Trophoblast cell (in vitro differentiated cells and primary cell): ENCODE measurements around the gene ZCRB1.

ENCODE experiments used
- DNase-seq, 2 donors: peaks; one replicate each; pipeline ENCODE4 v3.0.0-alpha.2; 2016
- H2AFZ ChIP-seq: 2 replicates; pipeline ENCODE4 v1.6.1; 2013; ENCODE audit warnings: low read length, moderate library complexity, mild to moderate bottlenecking; ENCODE audit not compliant: insufficient read depth, poor library complexity
- H2AK5ac ChIP-seq: 2 replicates; pipeline ENCODE4 v1.6.1; 2013; ENCODE audit warnings: mild to moderate bottlenecking, low read length
- H2BK120ac ChIP-seq: 2 replicates; pipeline ENCODE4 v1.6.1; 2013; ENCODE audit warnings: low read length, mild to moderate bottlenecking, moderate library complexity; ENCODE audit not compliant: insufficient read depth, poor library complexity
- H2BK12ac ChIP-seq: 2 replicates; pipeline ENCODE4 v1.6.1; 2013; ENCODE audit warnings: mild to moderate bottlenecking, low read length, moderate library complexity
- H2BK5ac ChIP-seq: 2 replicates; pipeline ENCODE4 v1.6.1; 2013; ENCODE audit warnings: low read length, low read depth, moderate library complexity, mild to moderate bottlenecking; ENCODE audit not compliant: poor library complexity
- H3K14ac ChIP-seq: 2 replicates; pipeline ENCODE4 v1.6.1; 2013; ENCODE audit warnings: mild to moderate bottlenecking, low read length
- H3K18ac ChIP-seq: 2 replicates; pipeline ENCODE4 v1.6.1; 2013; ENCODE audit warnings: mild to moderate bottlenecking, low read length
- H3K23ac ChIP-seq: 2 replicates; pipeline ENCODE4 v1.6.1; 2013; ENCODE audit warnings: low read length
- H3K27ac ChIP-seq: 2 replicates; pipeline ENCODE4 v1.5.1; 2013; ENCODE audit warnings: low read depth, mild to moderate bottlenecking, inconsistent platforms, low read length, moderate library complexity
- H3K27me3 ChIP-seq: 2 replicates; pipeline ENCODE4 v1.6.1; 2013; ENCODE audit warnings: inconsistent platforms, mild to moderate bottlenecking, low read length, moderate library complexity; ENCODE audit not compliant: insufficient read depth
- H3K36me3 ChIP-seq, 2 experiments: 1 replicate in 1 of 2; 2 replicates in 1 of 2; pipeline ENCODE4 v1.6.1; 2013; ENCODE audit warnings: low read length in 2 of 2, mild to moderate bottlenecking in 2 of 2, moderate library complexity in 1 of 2; ENCODE audit not compliant: insufficient read depth in 2 of 2, control insufficient read depth in 1 of 2
- H3K4ac ChIP-seq: 2 replicates; pipeline ENCODE4 v1.6.1; 2013; ENCODE audit warnings: low read depth, mild to moderate bottlenecking, low read length, moderate library complexity
- H3K4me1 ChIP-seq, 2 experiments: 1 replicate in 1 of 2; 2 replicates in 1 of 2; pipeline ENCODE4 v1.6.1; 2013; ENCODE audit warnings: low read length in 2 of 2, mild to moderate bottlenecking in 2 of 2, moderate library complexity in 1 of 2; ENCODE audit not compliant: insufficient read depth in 2 of 2, control insufficient read depth in 1 of 2
- H3K4me2 ChIP-seq: 2 replicates; pipeline ENCODE4 v1.6.1; 2013; ENCODE audit warnings: inconsistent platforms, mild to moderate bottlenecking, low read length, moderate library complexity
- H3K4me3 ChIP-seq: 2 replicates; pipeline ENCODE4 v1.5.1; 2013; ENCODE audit warnings: mild to moderate bottlenecking, low read depth, low read length, inconsistent platforms
- H3K79me1 ChIP-seq: one replicate; pipeline ENCODE4 v1.6.1; 2013; ENCODE audit warnings: low read length
- H3K79me2 ChIP-seq: 2 replicates; pipeline ENCODE4 v1.6.1; 2013; ENCODE audit warnings: low read length, mild to moderate bottlenecking; ENCODE audit not compliant: control insufficient read depth, insufficient read depth, poor library complexity
- H3K9ac ChIP-seq: 2 replicates; pipeline ENCODE4 v1.6.1; 2013; ENCODE audit warnings: mild to moderate bottlenecking, low read length
- H3K9me3 ChIP-seq: 2 replicates; pipeline ENCODE4 v1.6.1; 2013; ENCODE audit warnings: low read depth, mild to moderate bottlenecking, control low read depth, inconsistent platforms, low read length; ENCODE audit not compliant: insufficient read depth
- H4K12ac ChIP-seq: 2 replicates; pipeline ENCODE4 v1.6.1; 2013; ENCODE audit warnings: low read depth, mild to moderate bottlenecking, low read length, moderate library complexity
- H4K8ac ChIP-seq: 2 replicates; pipeline ENCODE4 v1.6.1; 2013; ENCODE audit warnings: low read depth, mild to moderate bottlenecking, low read length, moderate library complexity
- H4K91ac ChIP-seq: one replicate; pipeline ENCODE4 v1.6.1; 2013; ENCODE audit warnings: low read depth, mild to moderate bottlenecking, low read length, moderate library complexity
- WGBS: extraction: QIAGEN DNeasy Blood & Tissue Kit; methylation state at CpG from one replicate; pipeline ENCODE4 v1.1.7; 2013; ENCODE audit warnings: missing lambda C conversion rate; ENCODE audit not compliant: insufficient read length, insufficient coverage; ENCODE audit errors: extremely low coverage; 5-methylcytosine and 5-hydroxymethylcytosine counted together

Gene ZCRB1

GRCh38 chr12:42284876-42285275 lies 41.0 kb downstream of the ZCRB1 start:
- H2BK12ac ChIP-seq, result no peak overlapping the region
- H3K4me2 ChIP-seq, result no peak overlapping the region
- H4K91ac ChIP-seq, result no peak overlapping the region
- H3K23ac ChIP-seq, result no peak overlapping the region
- DNase-seq, result no peak
- H3K14ac ChIP-seq, result no peak overlapping the region
- H3K9ac ChIP-seq, result no peak overlapping the region
- H3K18ac ChIP-seq, result no peak overlapping the region
- no peaks in the 10 kb centered on the region for H3K4me1 ChIP-seq
- no peaks in the 10 kb centered on the region for H3K36me3 ChIP-seq
- no peak overlapping the region for H3K4me3 ChIP-seq
- WGBS, result no CpG with 5 or more reads among the region's 2 CpGs
- no peak overlapping the region for H2AK5ac ChIP-seq
- no peak overlapping the region for H3K4ac ChIP-seq
- no peak overlapping the region for H2BK5ac ChIP-seq
- H3K9me3 ChIP-seq, result no peaks in the 10 kb centered on the region
- no peak overlapping the region for H2AFZ ChIP-seq
- H3K79me2 ChIP-seq, result no peaks in the 10 kb centered on the region
- H4K12ac ChIP-seq, result no peak overlapping the region
- H2BK120ac ChIP-seq, result no peak overlapping the region
- no peaks in the 10 kb centered on the region for H3K79me1 ChIP-seq
- H3K27ac ChIP-seq, result no peak overlapping the region
- no peaks in the 10 kb centered on the region for H3K27me3 ChIP-seq
- H4K8ac ChIP-seq, result no peak overlapping the region

GRCh38 chr12:42284157-42284556 lies 41.7 kb downstream of the ZCRB1 start:
- H3K4me3 ChIP-seq, result no peak overlapping the region
- H3K4me2 ChIP-seq, result no peak overlapping the region
- no peak overlapping the region for H2BK12ac ChIP-seq
- no peaks in the 10 kb centered on the region for H3K79me1 ChIP-seq
- no peak overlapping the region for H2BK120ac ChIP-seq
- no peaks in the 10 kb centered on the region for H3K79me2 ChIP-seq
- no peaks in the 10 kb centered on the region for H3K36me3 ChIP-seq
- no peak overlapping the region for H3K27ac ChIP-seq
- H4K91ac ChIP-seq, result no peak overlapping the region
- no peak overlapping the region for H2BK5ac ChIP-seq
- no peak overlapping the region for H4K8ac ChIP-seq
- WGBS, result no CpG with 5 or more reads among the region's 1 CpG
- H3K4ac ChIP-seq, result no peak overlapping the region
- no peaks in the 10 kb centered on the region for H3K9me3 ChIP-seq
- no peak overlapping the region for H3K18ac ChIP-seq
- no peaks in the 10 kb centered on the region for H3K4me1 ChIP-seq
- H3K27me3 ChIP-seq, result no peaks in the 10 kb centered on the region
- H2AFZ ChIP-seq, result no peak overlapping the region
- no peak overlapping the region for H3K23ac ChIP-seq
- no peak overlapping the region for H3K14ac ChIP-seq
- no peak overlapping the region for H2AK5ac ChIP-seq
- no peak for DNase-seq
- no peak overlapping the region for H3K9ac ChIP-seq
- H4K12ac ChIP-seq, result no peak overlapping the region

- no peak overlapping the region for H3K4me3 ChIP-seq
- H3K4me2 ChIP-seq, result no peak overlapping the region
Measured at GRCh38 chr12:42283739-42284138, 42.2 kb downstream of the ZCRB1 start.

DNA sequence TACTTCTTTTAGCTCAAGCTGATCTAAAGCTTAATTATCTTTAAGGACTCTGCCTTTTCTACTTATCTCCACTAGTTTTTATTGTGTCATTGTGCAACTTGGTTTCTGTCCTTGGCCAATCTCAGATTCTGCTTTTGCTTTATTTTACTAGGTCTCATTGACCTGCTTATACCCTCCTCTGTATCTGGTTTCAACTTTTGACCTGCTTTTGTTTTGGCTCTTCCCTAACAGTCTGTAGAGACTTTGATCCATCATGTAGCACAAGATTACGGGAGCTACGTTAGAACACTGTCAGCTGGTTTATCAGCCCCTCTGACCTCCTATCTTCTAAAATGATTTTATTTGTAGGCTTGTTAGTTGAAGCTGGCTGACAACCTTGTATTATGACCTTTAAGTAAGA lies 43.6 kb downstream of the ZCRB1 start:
- no peak overlapping the region for H3K27ac ChIP-seq
- no peak overlapping the region for H3K18ac ChIP-seq
- no CpG with 5 or more reads among the region's 2 CpGs for WGBS
- no peak overlapping the region for H2BK12ac ChIP-seq
- H3K4ac ChIP-seq, result no peak overlapping the region
- no peak overlapping the region for H4K91ac ChIP-seq
- H3K4me2 ChIP-seq, result no peak overlapping the region
- H3K27me3 ChIP-seq, result no peaks in the 10 kb centered on the region
- no peaks in the 10 kb centered on the region for H3K9me3 ChIP-seq
- H2BK120ac ChIP-seq, result no peak overlapping the region
- no peak overlapping the region for H4K12ac ChIP-seq
- no peak overlapping the region for H3K9ac ChIP-seq
- H3K4me3 ChIP-seq, result no peak overlapping the region
- H2AK5ac ChIP-seq, result no peak overlapping the region
- H3K79me2 ChIP-seq, result no peaks in the 10 kb centered on the region
- H3K36me3 ChIP-seq, result no peaks in the 10 kb centered on the region
- no peaks in the 10 kb centered on the region for H3K79me1 ChIP-seq
- DNase-seq, result no peak
- no peak overlapping the region for H2BK5ac ChIP-seq
- no peak overlapping the region for H2AFZ ChIP-seq
- H4K8ac ChIP-seq, result no peak overlapping the region
- no peak overlapping the region for H3K23ac ChIP-seq
- H3K14ac ChIP-seq, result no peak overlapping the region
- H3K4me1 ChIP-seq, result no peaks in the 10 kb centered on the region

More at GRCh38 chr12:42283739-42284138, 42.2 kb downstream of the ZCRB1 start:
- Histone ChIP-seq H2AK5ac (no peak overlapping the region), H3K14ac (no peak overlapping the region), H4K8ac (no peak overlapping the region), H2BK5ac (no peak overlapping the region), H3K36me3 (no peaks in the 10 kb centered on the region), H2BK12ac (no peak overlapping the region), H3K4me1 (no peaks in the 10 kb centered on the region), H3K79me2 (no peaks in the 10 kb centered on the region), H2AFZ (no peak overlapping the region), H3K18ac (no peak overlapping the region), H3K27ac (no peak overlapping the region), H3K9ac (no peak overlapping the region), H4K12ac (no peak overlapping the region), H3K4ac (no peak overlapping the region), H2BK120ac (no peak overlapping the region), H3K23ac (no peak overlapping the region), H3K27me3 (no peaks in the 10 kb centered on the region), H3K9me3 (no peaks in the 10 kb centered on the region), H4K91ac (no peak overlapping the region), H3K79me1 (no peaks in the 10 kb centered on the region)
- DNase-seq, result no peak
